Right renal pelvis (tissue), 4 donors: ENCODE results near the gene FBXW7. TPM values are rescaled to one million over a fixed set of nuclear protein-coding genes. Genes with fewer than 3 reads are reported as not detected.
"Not testable (repeated sequence)": the region's sequence is repeated elsewhere in the genome, so short reads cannot be mapped to it uniquely, and the experiment has no call there.

ENCODE experiments used
- DNase-seq, 4 donors: peaks; one replicate each; pipeline ENCODE4 v3.0.0-alpha.2; 2013; ENCODE audit warnings: low read depth in 4 of 4, low spot score in 3 of 4, missing footprints in 1 of 4
- polyA plus RNA-seq, 4 donors: library from polyadenylated mRNA; unstranded; fragments of 120-200 nt; gene quantifications; one replicate each; pipeline ENCODE4 v1.2.1, GENCODE V29; 2013; ENCODE audit not compliant: insufficient read length in 4 of 4

Gene FBXW7
- 10 to 100 TPM; 22.7 to 33.9 (median 32.4) TPM for polyA plus RNA-seq

GRCh38 chr4:152535903-152536544, at the start of gene FBXW7:
FBXW7 (minus strand) TSS chr4:152536092; CDS start chr4:152411803, 124,289 bp downstream.
- peak; percentile 98 to 99 (median 98) for DNase-seq

GRCh38 chr4:152585023-152585441, 49.1 kb upstream of the FBXW7 start:
- no peak for DNase-seq

GRCh38 chr4:152581536-152582160, 45.8 kb upstream of the FBXW7 start:
- no peak for DNase-seq

- no peak for DNase-seq
These were observed 44.0 kb upstream of the FBXW7 start for GRCh38 chr4:152579916-152580315.

GRCh38 chr4:152579107-152579764, 43.3 kb upstream of the FBXW7 start:
- DNase-seq = no peak

GRCh38 chr4:152578670-152579069, 42.8 kb upstream of the FBXW7 start:
- no peak for DNase-seq

GRCh38 chr4:152577708-152578396, 42.0 kb upstream of the FBXW7 start:
- DNase-seq = no peak

GRCh38 chr4:152575533-152575932, 39.6 kb upstream of the FBXW7 start:
- DNase-seq = no peak

GRCh38 chr4:152573861-152574260, 38.0 kb upstream of the FBXW7 start:
- no peak for DNase-seq

GRCh38 chr4:152572417-152573086, 36.7 kb upstream of the FBXW7 start:
- DNase-seq = no peak

GRCh38 chr4:152571770-152572169, 35.9 kb upstream of the FBXW7 start:
- no peak for DNase-seq

GRCh38 chr4:152571296-152571695, 35.4 kb upstream of the FBXW7 start:
- no peak for DNase-seq

- no peak for DNase-seq
These were observed 29.4 kb upstream of the FBXW7 start for GRCh38 chr4:152565333-152565732.

- no peak for DNase-seq
These were observed 28.4 kb upstream of the FBXW7 start for GRCh38 chr4:152564336-152564735.

- DNase-seq = no peak
These were observed 27.3 kb upstream of the FBXW7 start for GRCh38 chr4:152563209-152563608.

- DNase-seq = no peak
These were observed 23.7 kb upstream of the FBXW7 start for GRCh38 chr4:152559641-152560040.

- DNase-seq = no peak
These were observed 22.5 kb upstream of the FBXW7 start for GRCh38 chr4:152558396-152558795.

- DNase-seq = no peak
These were observed 20.9 kb upstream of the FBXW7 start for GRCh38 chr4:152556834-152557233.

GRCh38 chr4:152556283-152556682, 20.4 kb upstream of the FBXW7 start:
- DNase-seq = no peak

GRCh38 chr4:152554742-152555141, 18.9 kb upstream of the FBXW7 start:
- DNase-seq = no peak

GRCh38 chr4:152550687-152551086, 14.8 kb upstream of the FBXW7 start:
- DNase-seq = not testable (repeated sequence)
